ENCODE data around the gene PGM1. TPM values are rescaled to one million over a fixed set of nuclear protein-coding genes. Genes with fewer than 3 reads are reported as not detected.

The PGM1 gene
- total RNA-seq, 1 experiment from 2014 or later = 54.6 TPM

GRCh38 chr1:63669151-63669961 lies 76.1 kb downstream of the PGM1 start:
- Histone ChIP-seq H3K4me3 (replicated peaks in 1 of 2; ENCODE audit: low read depth in 1 of 2, low read length in 2 of 2) (no peak overlapping the region), H3K36me3 (ENCODE audit: control insufficient read depth in 1 of 2, insufficient read depth in 2 of 2, low read length in 2 of 2) (peaks cover 0 to 8% of the 10 kb centered on the region in 2 experiments; a peak in 1 of 4 replicates), H3K79me2 (ENCODE audit: insufficient read depth, low read length) (no peaks in the 10 kb centered on the region), H3K4me1 (ENCODE audit: control insufficient read depth in 1 of 2, insufficient read depth in 2 of 2, low read length in 2 of 2) (peaks cover 0 to 38% of the 10 kb centered on the region in 2 experiments; a peak in 2 of 4 replicates), H3K9me2 (ENCODE audit: insufficient read depth) (no peaks in the 10 kb centered on the region), H2AFZ (ENCODE audit: low read depth, low read length, poor library complexity, severe bottlenecking) (no peak overlapping the region), H3K9me3 (ENCODE audit: control insufficient read depth in 1 of 2, insufficient read depth in 1 of 2, low read depth in 1 of 2, low read length in 2 of 2) (peaks cover 0 to 15% of the 10 kb centered on the region in 2 experiments; a peak in 1 of 4 replicates), H3K4me2 (ENCODE audit: low read length) (no peak overlapping the region; the same call in 1 of the 2 replicates), H3K9ac (ENCODE audit: low read length) (no peak overlapping the region), H3K27me3 (ENCODE audit: insufficient read depth, low read length) (no peaks in the 10 kb centered on the region), H3K27ac (ENCODE audit: low read depth, low read length) (no peak overlapping the region), H4K20me1 (ENCODE audit: insufficient read depth) (no peaks in the 10 kb centered on the region)
- no TSS peak for BruUV-seq (replicated peaks)
- CTCF ChIA-PET = interaction anchor here (1.3 kb wide), 1 partner anchor 23 kb away, joined by 4 read pairs; no protein-coding TSS in a partner anchor
- ATAC-seq = no peak
- intact Hi-C loops (cut with micrococcal nuclease) = no loop called here
- POLR2A ChIA-PET = no interaction called here
- TF ChIP-seq RAD21 (IDR thresholded peaks at IDR 0.05; ENCODE audit: low read depth) = no peak
- no peak for TF ChIP-seq POLR2AphosphoS5 (IDR thresholded peaks at IDR 0.05; ENCODE audit: low read depth, low read length)
- TF ChIP-seq SIN3A (IDR thresholded peaks at IDR 0.05; ENCODE audit: low read depth) = no peak
- no peak for TF ChIP-seq POLR2A (IDR thresholded peaks at IDR 0.05; ENCODE audit: borderline replicate concordance, extremely low read depth, insufficient read depth, insufficient read length)
- DNase-seq (ENCODE audit: low read depth, low spot score) = no peak
- RAD21 ChIA-PET (ENCODE audit: low non-redundant PET in 1 of 2, low total read pairs in 2 of 2, uncharacterized antibody in 2 of 2, unreplicated experiment in 2 of 2) = no interaction called here

DNA sequence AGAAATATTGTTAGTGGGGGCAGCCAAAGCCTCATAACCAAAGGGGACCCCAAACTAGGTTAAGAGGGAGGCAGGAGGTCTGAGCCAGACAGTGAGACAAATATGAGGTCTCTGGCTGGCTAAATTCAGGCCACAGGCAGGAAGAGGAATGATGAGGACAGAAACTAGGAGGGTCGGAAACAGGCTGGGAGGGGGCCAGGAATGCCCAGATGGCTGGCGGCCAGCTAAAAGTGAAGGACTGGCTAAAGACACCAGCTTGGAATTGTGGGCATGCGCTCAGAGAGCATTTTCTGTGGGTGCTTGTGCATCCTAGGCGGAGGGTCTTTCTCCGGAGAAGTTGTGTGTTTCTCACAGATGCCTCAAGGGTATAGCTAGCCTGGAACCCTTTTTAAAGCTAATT lies 77.0 kb downstream of the PGM1 start:
- ATAC-seq (no peak), DNase-seq (ENCODE audit: low read depth, low spot score) (no peak)
- POLR2A ChIA-PET = interaction anchor here (2.0 kb wide), 1 partner anchor 8 kb away, joined by 7 read pairs; no protein-coding TSS in a partner anchor
- intact Hi-C loops (cut with micrococcal nuclease) = loop anchor here (5.0 kb wide), 1 partner anchor 467 kb away; no protein-coding TSS in a partner anchor
- Histone ChIP-seq H3K79me2 (ENCODE audit: insufficient read depth, low read length) (no peaks in the 10 kb centered on the region), H3K9ac (ENCODE audit: low read length) (no peak overlapping the region), H3K27me3 (ENCODE audit: insufficient read depth, low read length) (no peaks in the 10 kb centered on the region), H4K20me1 (ENCODE audit: insufficient read depth) (no peaks in the 10 kb centered on the region), H3K4me3 (replicated peaks in 1 of 2; ENCODE audit: low read depth in 1 of 2, low read length in 2 of 2) (no peak overlapping the region), H3K4me2 (ENCODE audit: low read length) (no peak overlapping the region), H3K36me3 (ENCODE audit: control insufficient read depth in 1 of 2, insufficient read depth in 2 of 2, low read length in 2 of 2) (no peaks in the 10 kb centered on the region; a peak in 1 of 4 replicates), H3K4me1 (ENCODE audit: control insufficient read depth in 1 of 2, insufficient read depth in 2 of 2, low read length in 2 of 2) (peaks cover 7 to 42% of the 10 kb centered on the region in 2 experiments; a peak in 3 of 4 replicates), H3K9me2 (ENCODE audit: insufficient read depth) (no peaks in the 10 kb centered on the region), H3K9me3 (ENCODE audit: control insufficient read depth in 1 of 2, insufficient read depth in 1 of 2, low read depth in 1 of 2, low read length in 2 of 2) (peaks cover 0 to 7% of the 10 kb centered on the region in 2 experiments; a peak in 1 of 4 replicates), H3K27ac (ENCODE audit: low read depth, low read length) (no peak overlapping the region), H2AFZ (ENCODE audit: low read depth, low read length, poor library complexity, severe bottlenecking) (no peak overlapping the region)
- RAD21 ChIA-PET (ENCODE audit: low non-redundant PET in 1 of 2, low total read pairs in 2 of 2, uncharacterized antibody in 2 of 2, unreplicated experiment in 2 of 2) = no interaction called here
- no TSS peak for BruUV-seq (replicated peaks)
- CTCF ChIA-PET = no interaction called here
- TF ChIP-seq EZH2 (IDR thresholded peaks at IDR 0.05) (no peak), RAD21 (IDR thresholded peaks at IDR 0.05; ENCODE audit: low read depth) (no peak), POLR2AphosphoS5 (IDR thresholded peaks at IDR 0.05; ENCODE audit: low read depth, low read length) (no peak), MAX (IDR thresholded peaks at IDR 0.05) (no peak), ELF1 (IDR thresholded peaks at IDR 0.05; ENCODE audit: borderline replicate concordance, low read depth) (no peak), TCF7L2 (IDR thresholded peaks at IDR 0.05; ENCODE audit: borderline replicate concordance, extremely low read depth, insufficient read depth, insufficient read length) (no peak), ZFX (IDR thresholded peaks at IDR 0.05) (no peak; the same call in 1 of the 2 replicates), FOSL1 (IDR thresholded peaks at IDR 0.05; ENCODE audit: low read depth) (no peak), POLR2A (IDR thresholded peaks at IDR 0.05; ENCODE audit: borderline replicate concordance, extremely low read depth, insufficient read depth, insufficient read length) (no peak), CEBPB (IDR thresholded peaks at IDR 0.05; ENCODE audit: low read depth) (no peak), ZBTB33 (IDR thresholded peaks at IDR 0.05; ENCODE audit: extremely low read depth, insufficient replicate concordance, low read length) (no peak)
- TF ChIP-seq, protein P1, sequence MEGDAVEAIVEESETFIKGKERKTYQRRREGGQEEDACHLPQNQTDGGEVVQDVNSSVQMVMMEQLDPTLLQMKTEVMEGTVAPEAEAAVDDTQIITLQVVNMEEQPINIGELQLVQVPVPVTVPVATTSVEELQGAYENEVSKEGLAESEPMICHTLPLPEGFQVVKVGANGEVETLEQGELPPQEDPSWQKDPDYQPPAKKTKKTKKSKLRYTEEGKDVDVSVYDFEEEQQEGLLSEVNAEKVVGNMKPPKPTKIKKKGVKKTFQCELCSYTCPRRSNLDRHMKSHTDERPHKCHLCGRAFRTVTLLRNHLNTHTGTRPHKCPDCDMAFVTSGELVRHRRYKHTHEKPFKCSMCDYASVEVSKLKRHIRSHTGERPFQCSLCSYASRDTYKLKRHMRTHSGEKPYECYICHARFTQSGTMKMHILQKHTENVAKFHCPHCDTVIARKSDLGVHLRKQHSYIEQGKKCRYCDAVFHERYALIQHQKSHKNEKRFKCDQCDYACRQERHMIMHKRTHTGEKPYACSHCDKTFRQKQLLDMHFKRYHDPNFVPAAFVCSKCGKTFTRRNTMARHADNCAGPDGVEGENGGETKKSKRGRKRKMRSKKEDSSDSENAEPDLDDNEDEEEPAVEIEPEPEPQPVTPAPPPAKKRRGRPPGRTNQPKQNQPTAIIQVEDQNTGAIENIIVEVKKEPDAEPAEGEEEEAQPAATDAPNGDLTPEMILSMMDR (IDR thresholded peaks at IDR 0.05 in 2 of 3, conservative IDR thresholded peaks at IDR 0.05 in 1 of 3; ENCODE audit: borderline replicate concordance in 1 of 3, insufficient read depth in 1 of 3, low read depth in 2 of 3, low read length in 2 of 3) = no peak
- TF ChIP-seq, protein P2, sequence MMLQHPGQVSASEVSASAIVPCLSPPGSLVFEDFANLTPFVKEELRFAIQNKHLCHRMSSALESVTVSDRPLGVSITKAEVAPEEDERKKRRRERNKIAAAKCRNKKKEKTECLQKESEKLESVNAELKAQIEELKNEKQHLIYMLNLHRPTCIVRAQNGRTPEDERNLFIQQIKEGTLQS (IDR thresholded peaks at IDR 0.05) = no peak

All from HCT116 (cell line).